ENCODE data around the gene JARID2.

The JARID2 gene

GRCh38 chr6:15409301-15410125 lies 163.6 kb downstream of the JARID2 start:
- TF ChIP-seq MYC (IDR thresholded peaks at IDR 0.05; ENCODE audit: low read depth, low read length) (no peak), POLR2A (IDR thresholded peaks at IDR 0.05; ENCODE audit: extremely low read depth, insufficient read length) (no peak)
- TF ChIP-seq, protein P1, sequence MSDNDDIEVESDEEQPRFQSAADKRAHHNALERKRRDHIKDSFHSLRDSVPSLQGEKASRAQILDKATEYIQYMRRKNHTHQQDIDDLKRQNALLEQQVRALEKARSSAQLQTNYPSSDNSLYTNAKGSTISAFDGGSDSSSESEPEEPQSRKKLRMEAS (IDR thresholded peaks at IDR 0.05; ENCODE audit: low read depth, low read length): no peak
- TF ChIP-seq, protein P2, sequence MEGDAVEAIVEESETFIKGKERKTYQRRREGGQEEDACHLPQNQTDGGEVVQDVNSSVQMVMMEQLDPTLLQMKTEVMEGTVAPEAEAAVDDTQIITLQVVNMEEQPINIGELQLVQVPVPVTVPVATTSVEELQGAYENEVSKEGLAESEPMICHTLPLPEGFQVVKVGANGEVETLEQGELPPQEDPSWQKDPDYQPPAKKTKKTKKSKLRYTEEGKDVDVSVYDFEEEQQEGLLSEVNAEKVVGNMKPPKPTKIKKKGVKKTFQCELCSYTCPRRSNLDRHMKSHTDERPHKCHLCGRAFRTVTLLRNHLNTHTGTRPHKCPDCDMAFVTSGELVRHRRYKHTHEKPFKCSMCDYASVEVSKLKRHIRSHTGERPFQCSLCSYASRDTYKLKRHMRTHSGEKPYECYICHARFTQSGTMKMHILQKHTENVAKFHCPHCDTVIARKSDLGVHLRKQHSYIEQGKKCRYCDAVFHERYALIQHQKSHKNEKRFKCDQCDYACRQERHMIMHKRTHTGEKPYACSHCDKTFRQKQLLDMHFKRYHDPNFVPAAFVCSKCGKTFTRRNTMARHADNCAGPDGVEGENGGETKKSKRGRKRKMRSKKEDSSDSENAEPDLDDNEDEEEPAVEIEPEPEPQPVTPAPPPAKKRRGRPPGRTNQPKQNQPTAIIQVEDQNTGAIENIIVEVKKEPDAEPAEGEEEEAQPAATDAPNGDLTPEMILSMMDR (IDR thresholded peaks at IDR 0.05; ENCODE audit: low read depth, low read length): no peak
- DNase-seq (ENCODE audit: low read depth): no peak
- H3K4me3 ChIP-seq (ENCODE audit: low read depth, low read length): no peak overlapping the region

GRCh38 chr6:15410126-15410391 lies 164.2 kb downstream of the JARID2 start:
- no peak for DNase-seq (ENCODE audit: low read depth)
- TF ChIP-seq, protein P2 (IDR thresholded peaks at IDR 0.05; ENCODE audit: low read depth, low read length): no peak
- TF ChIP-seq, protein P1 (IDR thresholded peaks at IDR 0.05; ENCODE audit: low read depth, low read length): no peak
- TF ChIP-seq MYC (IDR thresholded peaks at IDR 0.05; ENCODE audit: low read depth, low read length) (no peak), POLR2A (IDR thresholded peaks at IDR 0.05; ENCODE audit: extremely low read depth, insufficient read length) (no peak)
- no peak overlapping the region for H3K4me3 ChIP-seq (ENCODE audit: low read depth, low read length)

DNA sequence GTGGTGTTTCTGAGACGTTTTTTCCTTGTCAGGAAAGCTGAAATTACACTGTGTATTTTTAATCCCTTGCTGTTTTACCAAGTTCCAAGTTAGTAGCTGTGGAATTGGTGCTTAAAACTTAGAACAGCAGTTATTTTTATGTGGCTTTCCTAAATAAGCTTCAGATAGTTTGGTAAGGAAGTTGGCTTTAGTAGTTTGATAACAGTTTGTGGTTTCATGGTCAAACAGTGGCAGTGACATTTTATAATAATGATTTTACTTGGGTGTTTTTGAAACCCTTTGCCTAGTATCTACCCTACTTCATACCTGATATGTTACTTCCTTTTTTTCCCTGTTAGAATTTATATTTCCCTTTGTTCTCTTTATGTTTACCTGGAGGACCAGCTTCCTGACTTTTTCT lies 164.9 kb downstream of the JARID2 start:
- TF ChIP-seq, protein P2 (IDR thresholded peaks at IDR 0.05; ENCODE audit: low read depth, low read length): no peak
- no peak overlapping the region for H3K4me3 ChIP-seq (ENCODE audit: low read depth, low read length)
- DNase-seq (ENCODE audit: low read depth): no peak

- DNase-seq (ENCODE audit: low read depth): no peak
- H3K4me3 ChIP-seq (ENCODE audit: low read depth, low read length): no peak overlapping the region
- TF ChIP-seq, protein P1 (IDR thresholded peaks at IDR 0.05; ENCODE audit: low read depth, low read length): no peak
- TF ChIP-seq, protein P2 (IDR thresholded peaks at IDR 0.05; ENCODE audit: low read depth, low read length): no peak
- TF ChIP-seq MYC (IDR thresholded peaks at IDR 0.05; ENCODE audit: low read depth, low read length) (no peak), POLR2A (IDR thresholded peaks at IDR 0.05; ENCODE audit: extremely low read depth, insufficient read length) (no peak)
Measured at GRCh38 chr6:15411766-15412165, 165.9 kb downstream of the JARID2 start.

DNA sequence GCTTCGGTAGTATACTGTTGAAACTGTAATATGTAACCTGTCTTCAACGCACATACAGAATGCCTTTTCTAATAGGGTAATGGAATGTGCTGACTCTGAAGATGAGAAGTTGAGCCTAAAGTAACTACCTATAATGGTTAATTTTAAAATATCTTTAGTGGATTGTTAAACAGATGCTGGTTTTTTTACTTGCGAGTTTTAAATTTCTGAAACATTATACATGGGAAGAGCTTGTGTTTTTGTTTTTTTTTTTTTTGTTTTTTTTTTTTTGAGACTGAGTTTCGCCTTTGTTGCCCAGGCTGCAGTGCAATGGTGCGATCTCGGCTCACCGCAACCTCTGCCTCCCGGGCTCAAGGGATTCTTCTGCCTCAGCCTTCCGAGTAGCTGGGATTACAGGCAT lies 166.9 kb downstream of the JARID2 start:
- TF ChIP-seq, protein P2 (IDR thresholded peaks at IDR 0.05; ENCODE audit: low read depth, low read length): no peak
- TF ChIP-seq, protein P1 (IDR thresholded peaks at IDR 0.05; ENCODE audit: low read depth, low read length): no peak
- no peak overlapping the region for H3K4me3 ChIP-seq (ENCODE audit: low read depth, low read length)
- no peak for DNase-seq (ENCODE audit: low read depth)

Data from NB4 (cell line).